DOHH2 (cell line): ENCODE results near the gene ORC1.

Experiments
- EZH2phosphoT487 ChIP-seq: fragments of 200-600 bp; sonication (generic); IDR thresholded peaks from 2 replicates; pipeline ENCODE4 v1.6.1; 2017; ENCODE audit warnings: borderline replicate concordance, mild to moderate bottlenecking, antibody characterized with exemption, low read length, moderate library complexity, mixed read lengths
- TF ChIP-seq, protein P1 (sequence below): fragments of 200-600 bp; sonication (generic); IDR thresholded peaks from one replicate; pipeline ENCODE4 v1.5.1; 2014; ENCODE audit warnings: antibody characterized with exemption, mild to moderate bottlenecking, low read depth, low read length; ENCODE audit not compliant: poor library complexity, severe bottlenecking

DNA sequence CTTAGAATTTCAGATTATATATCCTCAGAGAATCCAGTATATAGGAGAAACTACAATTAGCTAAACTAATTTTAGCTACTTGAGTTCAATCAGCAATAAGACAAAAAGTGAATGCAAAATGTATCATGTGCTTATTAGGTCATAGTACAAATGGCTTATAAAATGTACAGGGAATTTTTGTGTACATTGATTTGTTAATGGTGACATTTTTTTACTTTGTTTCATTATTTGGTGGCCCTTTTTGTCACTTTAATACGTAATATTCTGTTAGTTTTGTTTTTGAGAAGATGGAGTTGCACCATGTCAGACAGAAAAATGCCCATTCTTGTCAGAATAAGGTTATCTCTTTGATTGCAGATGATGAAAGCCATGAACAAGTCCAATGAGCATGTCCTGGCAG, 71.8 kb downstream of the ORC1 start:
- TF ChIP-seq, protein P1, sequence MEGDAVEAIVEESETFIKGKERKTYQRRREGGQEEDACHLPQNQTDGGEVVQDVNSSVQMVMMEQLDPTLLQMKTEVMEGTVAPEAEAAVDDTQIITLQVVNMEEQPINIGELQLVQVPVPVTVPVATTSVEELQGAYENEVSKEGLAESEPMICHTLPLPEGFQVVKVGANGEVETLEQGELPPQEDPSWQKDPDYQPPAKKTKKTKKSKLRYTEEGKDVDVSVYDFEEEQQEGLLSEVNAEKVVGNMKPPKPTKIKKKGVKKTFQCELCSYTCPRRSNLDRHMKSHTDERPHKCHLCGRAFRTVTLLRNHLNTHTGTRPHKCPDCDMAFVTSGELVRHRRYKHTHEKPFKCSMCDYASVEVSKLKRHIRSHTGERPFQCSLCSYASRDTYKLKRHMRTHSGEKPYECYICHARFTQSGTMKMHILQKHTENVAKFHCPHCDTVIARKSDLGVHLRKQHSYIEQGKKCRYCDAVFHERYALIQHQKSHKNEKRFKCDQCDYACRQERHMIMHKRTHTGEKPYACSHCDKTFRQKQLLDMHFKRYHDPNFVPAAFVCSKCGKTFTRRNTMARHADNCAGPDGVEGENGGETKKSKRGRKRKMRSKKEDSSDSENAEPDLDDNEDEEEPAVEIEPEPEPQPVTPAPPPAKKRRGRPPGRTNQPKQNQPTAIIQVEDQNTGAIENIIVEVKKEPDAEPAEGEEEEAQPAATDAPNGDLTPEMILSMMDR, result no peak
- TF ChIP-seq EZH2phosphoT487, result no peak
